Measurements from ENCODE around the gene PCBP3.

Gene PCBP3

GRCh38 chr21:45987121-45987711, 343.7 kb downstream of the PCBP3 start:
- no peak overlapping the region for H3K4me3 ChIP-seq (replicated peaks; ENCODE audit: low read depth, low read length)

GRCh38 chr21:45988366-45989347, 345.1 kb downstream of the PCBP3 start:
- H3K4me3 ChIP-seq (replicated peaks; ENCODE audit: low read depth, low read length): no peak overlapping the region
- TF ChIP-seq CTCF (IDR thresholded peaks at IDR 0.05; ENCODE audit: low read length, missing control alignments): no peak
- DNase-seq (ENCODE audit: low read depth): no peak

More at GRCh38 chr21:45987121-45987711, 343.7 kb downstream of the PCBP3 start:
- DNase-seq (ENCODE audit: low read depth): no peak
- TF ChIP-seq CTCF (IDR thresholded peaks at IDR 0.05; ENCODE audit: low read length, missing control alignments): no peak

- TF ChIP-seq CTCF (IDR thresholded peaks at IDR 0.05; ENCODE audit: low read length, missing control alignments): no peak
- no peak for DNase-seq (ENCODE audit: low read depth)
- no peak overlapping the region for H3K4me3 ChIP-seq (replicated peaks; ENCODE audit: low read depth, low read length)
Measured at GRCh38 chr21:45989355-45990048, 346.0 kb downstream of the PCBP3 start.

GRCh38 chr21:45990049-45990711, 346.7 kb downstream of the PCBP3 start:
- no peak overlapping the region for H3K4me3 ChIP-seq (replicated peaks; ENCODE audit: low read depth, low read length)
- no peak for DNase-seq (ENCODE audit: low read depth)
- TF ChIP-seq CTCF (IDR thresholded peaks at IDR 0.05; ENCODE audit: low read length, missing control alignments): no peak

- no peak for DNase-seq (ENCODE audit: low read depth)
- TF ChIP-seq CTCF (IDR thresholded peaks at IDR 0.05; ENCODE audit: low read length, missing control alignments): no peak
- H3K4me3 ChIP-seq (replicated peaks; ENCODE audit: low read depth, low read length): no peak overlapping the region
Measured at GRCh38 chr21:45990741-45991605, 347.4 kb downstream of the PCBP3 start.
